Measurements from ENCODE around the gene AKAP1. TPM values are rescaled to one million over a fixed set of nuclear protein-coding genes. Genes with fewer than 3 reads are reported as not detected.
A peak's percentile ranks its signal among the peaks of the same experiment; 100 is the strongest.

AKAP1 gene
- polyA plus RNA-seq, 1 of the 3 experiments (the other 2 are of a cell fraction), result 36.3 TPM

- TF ChIP-seq, protein P1, sequence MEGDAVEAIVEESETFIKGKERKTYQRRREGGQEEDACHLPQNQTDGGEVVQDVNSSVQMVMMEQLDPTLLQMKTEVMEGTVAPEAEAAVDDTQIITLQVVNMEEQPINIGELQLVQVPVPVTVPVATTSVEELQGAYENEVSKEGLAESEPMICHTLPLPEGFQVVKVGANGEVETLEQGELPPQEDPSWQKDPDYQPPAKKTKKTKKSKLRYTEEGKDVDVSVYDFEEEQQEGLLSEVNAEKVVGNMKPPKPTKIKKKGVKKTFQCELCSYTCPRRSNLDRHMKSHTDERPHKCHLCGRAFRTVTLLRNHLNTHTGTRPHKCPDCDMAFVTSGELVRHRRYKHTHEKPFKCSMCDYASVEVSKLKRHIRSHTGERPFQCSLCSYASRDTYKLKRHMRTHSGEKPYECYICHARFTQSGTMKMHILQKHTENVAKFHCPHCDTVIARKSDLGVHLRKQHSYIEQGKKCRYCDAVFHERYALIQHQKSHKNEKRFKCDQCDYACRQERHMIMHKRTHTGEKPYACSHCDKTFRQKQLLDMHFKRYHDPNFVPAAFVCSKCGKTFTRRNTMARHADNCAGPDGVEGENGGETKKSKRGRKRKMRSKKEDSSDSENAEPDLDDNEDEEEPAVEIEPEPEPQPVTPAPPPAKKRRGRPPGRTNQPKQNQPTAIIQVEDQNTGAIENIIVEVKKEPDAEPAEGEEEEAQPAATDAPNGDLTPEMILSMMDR (IDR thresholded peaks at IDR 0.05), result no peak
- TF ChIP-seq, protein P2, sequence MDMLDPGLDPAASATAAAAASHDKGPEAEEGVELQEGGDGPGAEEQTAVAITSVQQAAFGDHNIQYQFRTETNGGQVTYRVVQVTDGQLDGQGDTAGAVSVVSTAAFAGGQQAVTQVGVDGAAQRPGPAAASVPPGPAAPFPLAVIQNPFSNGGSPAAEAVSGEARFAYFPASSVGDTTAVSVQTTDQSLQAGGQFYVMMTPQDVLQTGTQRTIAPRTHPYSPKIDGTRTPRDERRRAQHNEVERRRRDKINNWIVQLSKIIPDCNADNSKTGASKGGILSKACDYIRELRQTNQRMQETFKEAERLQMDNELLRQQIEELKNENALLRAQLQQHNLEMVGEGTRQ (IDR thresholded peaks at IDR 0.05; ENCODE audit: borderline replicate concordance, low read depth, low read length), result no peak
Observed at GRCh38 chr17:57082441-57082840, 2.6 kb upstream of the AKAP1 start (continued).

- H2AFZ ChIP-seq (ENCODE audit: low read depth), result peak overlapping the region; percentile 99
- WGBS (ENCODE audit: low lambda C conversion rate), result under 1% methylated on average over 7 of the region's 7 CpGs
- peak overlapping the region; percentile 94 to 98 for H3K27ac ChIP-seq (ENCODE audit: low read depth in 2 of 2, low read length in 1 of 2)
- peaks cover 0 to 12% of the 10 kb centered on the region in 2 experiments; a peak in 2 of 4 replicates for H3K4me1 ChIP-seq (ENCODE audit: control insufficient read depth in 1 of 2, insufficient read depth in 2 of 2, low read depth in 1 of 2, low read length in 1 of 2)
- H3K9me3 ChIP-seq, result no peaks in the 10 kb centered on the region
- H3K27me3 ChIP-seq (ENCODE audit: insufficient read depth), result no peaks in the 10 kb centered on the region
- peak overlapping the region; percentile 95 for H3K4me2 ChIP-seq
- CTCF ChIA-PET, result interaction anchor here (0.6 to 4.2 kb wide), 16 partner anchors 9 to 749 kb away, joined by 3 to 13 read pairs (median 4); partner anchors contain the start of gene SCPEP1
- peaks cover 6% of the 10 kb centered on the region for H3F3A ChIP-seq (replicated peaks; ENCODE audit: insufficient read depth)
- H3K4me3 ChIP-seq (ENCODE audit: low read depth in 2 of 2, low read length in 1 of 2), result peak overlapping the region; percentile 87 to 97
- H4K20me1 ChIP-seq (ENCODE audit: insufficient read depth), result no peaks in the 10 kb centered on the region
- H3K9ac ChIP-seq, result peak overlapping the region; percentile 98
- POLR2A ChIA-PET, result interaction anchor here (0.6 to 3.0 kb wide), 8 partner anchors 11 to 923 kb away, joined by 3 to 15 read pairs (median 4); partner anchors contain the start of genes SCPEP1 and SRSF1
- TF ChIP-seq YY1 (IDR thresholded peaks at IDR 0.05; ENCODE audit: low read depth) (no peak; the same call in 1 of the 2 replicates), GATA2 (CRISPR knock-in tag; IDR thresholded peaks at IDR 0.05) (peak; percentile 61; the same call in 1 of the 2 replicates), NRF1 (IDR thresholded peaks at IDR 0.05; ENCODE audit: low read depth, low read length) (no peak), EP300 (IDR thresholded peaks at IDR 0.05; ENCODE audit: borderline replicate concordance in 1 of 2, low read depth in 1 of 2, low read length in 1 of 2) (peak in 1 of 2 experiments; percentile 10; a peak in 1 of 4 replicates), PBX3 (IDR thresholded peaks at IDR 0.05) (no peak), FOSL2 (IDR thresholded peaks at IDR 0.05; ENCODE audit: borderline replicate concordance, low read depth) (peak; percentile 44; the same call in 1 of the 2 replicates), MEF2A (IDR thresholded peaks at IDR 0.05; ENCODE audit: borderline replicate concordance, low read depth) (no peak), RCOR1 (IDR thresholded peaks at IDR 0.05; ENCODE audit: low read length) (0 out of 2 replicates have a peak, but pooled peaks have one; percentile 2)
- TF ChIP-seq, protein P3, sequence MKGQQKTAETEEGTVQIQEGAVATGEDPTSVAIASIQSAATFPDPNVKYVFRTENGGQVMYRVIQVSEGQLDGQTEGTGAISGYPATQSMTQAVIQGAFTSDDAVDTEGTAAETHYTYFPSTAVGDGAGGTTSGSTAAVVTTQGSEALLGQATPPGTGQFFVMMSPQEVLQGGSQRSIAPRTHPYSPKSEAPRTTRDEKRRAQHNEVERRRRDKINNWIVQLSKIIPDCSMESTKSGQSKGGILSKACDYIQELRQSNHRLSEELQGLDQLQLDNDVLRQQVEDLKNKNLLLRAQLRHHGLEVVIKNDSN (IDR thresholded peaks at IDR 0.05; ENCODE audit: borderline replicate concordance, low read depth), result no peak
- no peaks in the 10 kb centered on the region for H3K9me2 ChIP-seq
- no peak for DNase-seq
- H3K79me2 ChIP-seq (ENCODE audit: insufficient read depth), result 0 out of 2 replicates have a peak, but pooled peaks cover 5% of the 10 kb centered on the region
- H3K36me3 ChIP-seq (replicated peaks in 1 of 2; ENCODE audit: control insufficient read depth in 1 of 2, insufficient read depth in 2 of 2, low read length in 1 of 2), result no peaks in the 10 kb centered on the region
Observed at GRCh38 chr17:57084361-57084801, 665 bp upstream of the AKAP1 start.

Measured in SK-N-SH (cell line).